WTC11 (cell line): ENCODE data around the gene TNS3. TPM values are rescaled to one million over a fixed set of nuclear protein-coding genes. Genes with fewer than 3 reads are reported as not detected.

ENCODE experiments used
- ATAC-seq: fragments of 200-7000 bp; cut with Tn5 transposase; 2 replicates; pipeline ENCODE4 v1.10.0; 2021; ENCODE audit warnings: mild to moderate bottlenecking, moderate library complexity
- CTCF ChIA-PET: fragments of 300-600 bp; sonication (Branson Sonifier 250); formaldehyde crosslinking; loops from one replicate; lab custom pipeline; 2021; ENCODE audit warnings: antibody characterized with exemption; lab: Charles Lee
- POLR2A ChIA-PET: fragments of 350-600 bp; sonication (Branson Sonifier 250); formaldehyde crosslinking; loops from one replicate; lab custom pipeline; 2021; ENCODE audit warnings: antibody characterized with exemption; lab: Charles Lee
- DNase-seq: peaks from one replicate; pipeline ENCODE4 v3.0.0; 2021; ENCODE audit warnings: low spot score
- H3K27ac Mint-ChIP-seq: 2 replicates; pipeline ENCODE4 v1.8.0; 2021; ENCODE audit warnings: mixed read lengths
- H3K27me3 Mint-ChIP-seq: 2 replicates; pipeline ENCODE4 v1.8.0; 2021; ENCODE audit warnings: low read depth, mild to moderate bottlenecking, moderate library complexity, mixed read lengths
- H3K36me3 Mint-ChIP-seq: 2 replicates; pipeline ENCODE4 v1.8.0; 2021; ENCODE audit warnings: mixed read lengths
- H3K4me1 Mint-ChIP-seq: 2 replicates; pipeline ENCODE4 v1.8.0; 2022; ENCODE audit warnings: mixed read lengths
- H3K4me3 Mint-ChIP-seq: 2 replicates; pipeline ENCODE4 v1.8.0; 2021; ENCODE audit warnings: mild to moderate bottlenecking, moderate library complexity, mixed read lengths
- H3K9me3 Mint-ChIP-seq: 2 replicates; pipeline ENCODE4 v1.8.0; 2021; ENCODE audit warnings: mixed read lengths
- CREB1 ChIP-seq: sonication (generic); formaldehyde crosslinking; IDR thresholded peaks from 2 replicates; pipeline ENCODE4 v1.8.0; 2023; ENCODE audit warnings: mild to moderate bottlenecking, missing genetic modification reagents
- FOXJ3 ChIP-seq: sonication (generic); formaldehyde crosslinking; IDR thresholded peaks from 2 replicates; pipeline ENCODE4 v1.9.0; 2021; ENCODE audit warnings: missing genetic modification reagents, mild to moderate bottlenecking, borderline replicate concordance
- GRHL2 ChIP-seq: fragments of 250-450 bp; sonication (Bioruptor Pico); IDR thresholded peaks from 2 replicates; pipeline ENCODE4 v1.8.0; 2022; ENCODE audit warnings: mild to moderate bottlenecking, moderate library complexity; ENCODE audit not compliant: insufficient replicate concordance, severe bottlenecking
- IRF2 ChIP-seq: sonication (generic); formaldehyde crosslinking; IDR thresholded peaks from 2 replicates; pipeline ENCODE4 v1.8.0; 2022; ENCODE audit warnings: low read depth, missing genetic modification reagents, borderline replicate concordance
- NFE2L1 ChIP-seq: sonication (generic); formaldehyde crosslinking; IDR thresholded peaks from 2 replicates; pipeline ENCODE4 v1.8.1; 2023; ENCODE audit warnings: missing genetic modification reagents
- RORB ChIP-seq: fragments of 250-450 bp; sonication (Bioruptor Pico); IDR thresholded peaks from 2 replicates; pipeline ENCODE4 v1.9.0; 2021; ENCODE audit warnings: mild to moderate bottlenecking
- TEAD1 ChIP-seq: sonication (generic); formaldehyde crosslinking; IDR thresholded peaks from 2 replicates; pipeline ENCODE4 v1.8.0; 2022; ENCODE audit warnings: mild to moderate bottlenecking, missing genetic modification reagents
- ZNF138 ChIP-seq: sonication (generic); formaldehyde crosslinking; conservative IDR thresholded peaks from 2 replicates; pipeline ENCODE4 v1.8.1; 2022; ENCODE audit warnings: mild to moderate bottlenecking, moderate library complexity, missing genetic modification reagents
- ZNF416 ChIP-seq: fragments of 250-450 bp; sonication (Bioruptor Pico); IDR thresholded peaks from 2 replicates; pipeline ENCODE4 v1.9.0; 2021; ENCODE audit warnings: mild to moderate bottlenecking, inconsistent platforms
- total RNA-seq: library from RNA; stranded (reverse); gene quantifications from 3 replicates; pipeline ENCODE4 v1.2.3, GENCODE V29; 2021
- TF ChIP-seq, protein P1 (sequence below): fragments of 250-450 bp; sonication (Bioruptor Pico); IDR thresholded peaks from 2 replicates; pipeline ENCODE4 v1.8.0; 2021; ENCODE audit warnings: mild to moderate bottlenecking
- TF ChIP-seq, protein P2 (sequence below): sonication (generic); formaldehyde crosslinking; IDR thresholded peaks from 2 replicates; pipeline ENCODE4 v1.8.0; 2023; ENCODE audit warnings: mild to moderate bottlenecking, missing genetic modification reagents
- TF ChIP-seq, protein P3 (sequence below): fragments of 250-450 bp; sonication (Bioruptor Pico); IDR thresholded peaks from 2 replicates; pipeline ENCODE4 v2.1.2; 2022; ENCODE audit warnings: mild to moderate bottlenecking, moderate library complexity
- TF ChIP-seq, protein P4 (sequence below): sonication (generic); formaldehyde crosslinking; IDR thresholded peaks from 2 replicates; pipeline ENCODE4 v1.8.1; 2023; ENCODE audit warnings: mild to moderate bottlenecking, missing genetic modification reagents, moderate library complexity
- TF ChIP-seq, protein P5 (sequence below): sonication (generic); formaldehyde crosslinking; IDR thresholded peaks from 2 replicates; pipeline ENCODE4 v1.8.1; 2023; ENCODE audit warnings: mild to moderate bottlenecking, missing genetic modification reagents
- TF ChIP-seq, protein P6 (sequence below): sonication (generic); formaldehyde crosslinking; IDR thresholded peaks from 2 replicates; pipeline ENCODE4 v1.8.0; 2022; ENCODE audit warnings: mild to moderate bottlenecking, missing genetic modification reagents
- TF ChIP-seq, protein P7 (sequence below): sonication (generic); formaldehyde crosslinking; IDR thresholded peaks from 2 replicates; pipeline ENCODE4 v1.8.1; 2023; ENCODE audit warnings: mild to moderate bottlenecking, missing genetic modification reagents, borderline replicate concordance

The TNS3 gene
- total RNA-seq, 1 experiment from 2014 or later = 37.7 TPM

DNA sequence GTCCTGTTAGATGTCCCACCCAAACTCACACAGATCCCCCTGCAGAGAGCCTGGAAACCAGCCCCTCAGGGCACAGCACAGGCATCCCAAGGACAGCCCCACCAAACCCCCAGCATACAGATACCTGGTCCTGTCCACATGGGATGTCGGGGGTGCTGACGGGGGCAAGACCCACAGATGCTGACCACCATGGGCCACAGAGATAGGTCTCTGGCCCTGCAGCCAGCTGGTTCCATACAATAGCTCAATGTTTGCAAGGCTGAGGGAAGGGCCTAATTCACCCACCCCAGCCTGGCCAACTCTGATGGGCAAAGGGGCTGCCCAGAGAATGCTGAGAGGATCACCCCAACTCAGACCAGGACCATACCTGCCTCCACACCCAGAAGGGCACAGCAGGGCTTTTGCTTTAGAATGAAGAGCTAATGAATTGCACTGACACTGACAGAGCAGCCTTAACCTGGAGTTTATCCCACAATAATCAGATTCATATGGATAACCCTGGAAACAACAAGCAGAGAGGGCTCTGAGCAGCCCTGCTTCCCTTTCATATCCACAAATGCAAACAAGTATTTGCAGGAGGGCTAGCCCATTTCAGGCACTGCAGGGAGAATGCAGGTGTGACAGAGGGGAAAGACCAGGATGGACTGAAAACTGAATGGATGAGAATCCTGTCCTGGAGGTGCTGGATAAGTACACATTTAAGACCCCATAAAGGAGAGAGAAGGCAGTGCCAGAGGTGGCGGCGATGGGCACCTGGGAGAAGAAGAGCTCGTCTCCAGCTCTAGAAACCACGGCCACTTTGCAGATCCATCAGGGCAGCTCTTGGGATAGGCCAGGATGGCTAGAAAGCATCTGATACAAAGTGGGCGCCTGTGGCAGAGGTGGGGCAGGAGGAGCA is 126.7 kb downstream of the TNS3 start:
- no peaks in the 10 kb centered on the region for H3K9me3 Mint-ChIP-seq
- H3K4me1 Mint-ChIP-seq = peaks cover 41% of the 10 kb centered on the region
- H3K27me3 Mint-ChIP-seq = no peaks in the 10 kb centered on the region
- H3K4me3 Mint-ChIP-seq = no peak overlapping the region
- DNase-seq (no peak), ATAC-seq (no peak)
- H3K27ac Mint-ChIP-seq = peak overlapping the region; percentile 26; the same call in 1 of the 2 replicates
- H3K36me3 Mint-ChIP-seq = no peaks in the 10 kb centered on the region
- ChIA-PET CTCF (interaction anchor here (0.8 to 2.1 kb wide), 3 partner anchors 10 to 19 kb away, joined by 3 to 5 read pairs (median 3); no protein-coding TSS in a partner anchor), POLR2A (no interaction called here)
- TF ChIP-seq, protein P1, sequence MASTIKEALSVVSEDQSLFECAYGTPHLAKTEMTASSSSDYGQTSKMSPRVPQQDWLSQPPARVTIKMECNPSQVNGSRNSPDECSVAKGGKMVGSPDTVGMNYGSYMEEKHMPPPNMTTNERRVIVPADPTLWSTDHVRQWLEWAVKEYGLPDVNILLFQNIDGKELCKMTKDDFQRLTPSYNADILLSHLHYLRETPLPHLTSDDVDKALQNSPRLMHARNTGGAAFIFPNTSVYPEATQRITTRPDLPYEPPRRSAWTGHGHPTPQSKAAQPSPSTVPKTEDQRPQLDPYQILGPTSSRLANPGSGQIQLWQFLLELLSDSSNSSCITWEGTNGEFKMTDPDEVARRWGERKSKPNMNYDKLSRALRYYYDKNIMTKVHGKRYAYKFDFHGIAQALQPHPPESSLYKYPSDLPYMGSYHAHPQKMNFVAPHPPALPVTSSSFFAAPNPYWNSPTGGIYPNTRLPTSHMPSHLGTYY (CRISPR knock-in tag) = no peak
- TF ChIP-seq TEAD1 (CRISPR knock-in tag) (no peak), GRHL2 (CRISPR knock-in tag) (no peak), RORB (CRISPR knock-in tag) (no peak), ZNF416 (no peak), ZNF138 (CRISPR knock-in tag) (no peak)
- TF ChIP-seq, protein P2, sequence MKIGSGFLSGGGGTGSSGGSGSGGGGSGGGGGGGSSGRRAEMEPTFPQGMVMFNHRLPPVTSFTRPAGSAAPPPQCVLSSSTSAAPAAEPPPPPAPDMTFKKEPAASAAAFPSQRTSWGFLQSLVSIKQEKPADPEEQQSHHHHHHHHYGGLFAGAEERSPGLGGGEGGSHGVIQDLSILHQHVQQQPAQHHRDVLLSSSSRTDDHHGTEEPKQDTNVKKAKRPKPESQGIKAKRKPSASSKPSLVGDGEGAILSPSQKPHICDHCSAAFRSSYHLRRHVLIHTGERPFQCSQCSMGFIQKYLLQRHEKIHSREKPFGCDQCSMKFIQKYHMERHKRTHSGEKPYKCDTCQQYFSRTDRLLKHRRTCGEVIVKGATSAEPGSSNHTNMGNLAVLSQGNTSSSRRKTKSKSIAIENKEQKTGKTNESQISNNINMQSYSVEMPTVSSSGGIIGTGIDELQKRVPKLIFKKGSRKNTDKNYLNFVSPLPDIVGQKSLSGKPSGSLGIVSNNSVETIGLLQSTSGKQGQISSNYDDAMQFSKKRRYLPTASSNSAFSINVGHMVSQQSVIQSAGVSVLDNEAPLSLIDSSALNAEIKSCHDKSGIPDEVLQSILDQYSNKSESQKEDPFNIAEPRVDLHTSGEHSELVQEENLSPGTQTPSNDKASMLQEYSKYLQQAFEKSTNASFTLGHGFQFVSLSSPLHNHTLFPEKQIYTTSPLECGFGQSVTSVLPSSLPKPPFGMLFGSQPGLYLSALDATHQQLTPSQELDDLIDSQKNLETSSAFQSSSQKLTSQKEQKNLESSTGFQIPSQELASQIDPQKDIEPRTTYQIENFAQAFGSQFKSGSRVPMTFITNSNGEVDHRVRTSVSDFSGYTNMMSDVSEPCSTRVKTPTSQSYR (CRISPR knock-in tag) = no peak
- TF ChIP-seq, protein P3, sequence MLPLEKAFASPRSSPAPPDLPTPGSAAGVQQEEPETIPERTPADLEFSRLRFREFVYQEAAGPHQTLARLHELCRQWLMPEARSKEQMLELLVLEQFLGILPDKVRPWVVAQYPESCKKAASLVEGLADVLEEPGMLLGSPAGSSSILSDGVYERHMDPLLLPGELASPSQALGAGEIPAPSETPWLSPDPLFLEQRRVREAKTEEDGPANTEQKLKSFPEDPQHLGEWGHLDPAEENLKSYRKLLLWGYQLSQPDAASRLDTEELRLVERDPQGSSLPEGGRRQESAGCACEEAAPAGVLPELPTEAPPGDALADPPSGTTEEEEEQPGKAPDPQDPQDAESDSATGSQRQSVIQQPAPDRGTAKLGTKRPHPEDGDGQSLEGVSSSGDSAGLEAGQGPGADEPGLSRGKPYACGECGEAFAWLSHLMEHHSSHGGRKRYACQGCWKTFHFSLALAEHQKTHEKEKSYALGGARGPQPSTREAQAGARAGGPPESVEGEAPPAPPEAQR = no peak
- TF ChIP-seq, protein P4, sequence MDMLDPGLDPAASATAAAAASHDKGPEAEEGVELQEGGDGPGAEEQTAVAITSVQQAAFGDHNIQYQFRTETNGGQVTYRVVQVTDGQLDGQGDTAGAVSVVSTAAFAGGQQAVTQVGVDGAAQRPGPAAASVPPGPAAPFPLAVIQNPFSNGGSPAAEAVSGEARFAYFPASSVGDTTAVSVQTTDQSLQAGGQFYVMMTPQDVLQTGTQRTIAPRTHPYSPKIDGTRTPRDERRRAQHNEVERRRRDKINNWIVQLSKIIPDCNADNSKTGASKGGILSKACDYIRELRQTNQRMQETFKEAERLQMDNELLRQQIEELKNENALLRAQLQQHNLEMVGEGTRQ (CRISPR knock-in tag) = no peak
- TF ChIP-seq, protein P5, sequence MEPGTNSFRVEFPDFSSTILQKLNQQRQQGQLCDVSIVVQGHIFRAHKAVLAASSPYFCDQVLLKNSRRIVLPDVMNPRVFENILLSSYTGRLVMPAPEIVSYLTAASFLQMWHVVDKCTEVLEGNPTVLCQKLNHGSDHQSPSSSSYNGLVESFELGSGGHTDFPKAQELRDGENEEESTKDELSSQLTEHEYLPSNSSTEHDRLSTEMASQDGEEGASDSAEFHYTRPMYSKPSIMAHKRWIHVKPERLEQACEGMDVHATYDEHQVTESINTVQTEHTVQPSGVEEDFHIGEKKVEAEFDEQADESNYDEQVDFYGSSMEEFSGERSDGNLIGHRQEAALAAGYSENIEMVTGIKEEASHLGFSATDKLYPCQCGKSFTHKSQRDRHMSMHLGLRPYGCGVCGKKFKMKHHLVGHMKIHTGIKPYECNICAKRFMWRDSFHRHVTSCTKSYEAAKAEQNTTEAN (CRISPR knock-in tag) = no peak

DNA sequence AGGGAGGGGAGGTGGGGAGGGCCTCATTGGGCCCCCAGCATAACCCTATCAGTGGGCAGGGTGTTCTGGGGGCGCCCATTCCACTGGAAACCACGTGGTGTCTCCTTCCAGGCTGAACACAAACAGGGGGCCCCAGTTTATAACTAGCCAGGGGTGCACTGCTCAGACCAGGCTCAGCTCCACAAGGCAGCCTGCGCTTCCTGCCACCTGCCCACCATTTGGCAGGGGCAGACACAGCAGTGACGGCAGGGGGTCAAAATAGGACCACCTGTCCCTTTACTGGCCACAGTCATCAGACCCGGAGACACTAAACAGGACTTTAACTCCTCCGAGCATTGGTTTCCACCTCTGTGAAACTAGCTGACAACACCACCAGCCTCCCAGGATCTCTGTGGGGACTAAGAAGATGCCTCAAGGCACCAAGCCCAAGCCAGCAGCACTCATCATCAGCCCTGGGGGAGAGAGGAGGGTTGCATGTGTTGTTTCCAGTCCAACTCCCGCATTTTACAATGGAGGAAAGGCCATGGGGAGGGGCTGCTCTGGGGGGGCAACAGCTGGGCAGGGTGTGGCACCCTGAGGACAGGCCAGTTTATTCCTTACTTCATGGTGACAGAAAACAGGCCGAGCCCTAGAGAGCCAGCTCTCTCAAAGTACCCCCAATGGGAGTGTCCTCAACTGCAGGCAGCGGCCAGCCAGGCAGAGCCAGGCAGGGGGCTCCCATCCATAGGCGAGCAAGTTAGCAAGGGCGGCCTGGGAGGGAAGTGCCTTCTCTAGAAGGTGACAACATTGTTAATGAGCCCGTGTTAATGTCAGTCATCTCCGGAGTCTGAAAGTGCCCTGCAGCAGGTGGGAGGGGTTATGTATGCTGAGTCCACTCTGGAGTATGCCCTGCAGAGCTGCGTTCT is 127.6 kb downstream of the TNS3 start:
- POLR2A ChIA-PET = no interaction called here
- Mint-ChIP-seq H3K36me3 (no peaks in the 10 kb centered on the region), H3K27ac (no peak overlapping the region), H3K4me1 (peaks cover 41% of the 10 kb centered on the region), H3K9me3 (no peaks in the 10 kb centered on the region), H3K4me3 (no peak overlapping the region), H3K27me3 (no peaks in the 10 kb centered on the region)
- DNase-seq (no peak), ATAC-seq (peak; percentile 42)
- CTCF ChIA-PET = interaction anchor here (1.4 to 2.1 kb wide), 2 partner anchors 9 to 18 kb away, joined by 4 to 5 read pairs; no protein-coding TSS in a partner anchor
- TF ChIP-seq IRF2 (CRISPR knock-in tag) (no peak), FOXJ3 (no peak), NFE2L1 (CRISPR knock-in tag) (no peak), CREB1 (CRISPR knock-in tag) (no peak), RORB (CRISPR knock-in tag) (no peak)
- TF ChIP-seq, protein P6, sequence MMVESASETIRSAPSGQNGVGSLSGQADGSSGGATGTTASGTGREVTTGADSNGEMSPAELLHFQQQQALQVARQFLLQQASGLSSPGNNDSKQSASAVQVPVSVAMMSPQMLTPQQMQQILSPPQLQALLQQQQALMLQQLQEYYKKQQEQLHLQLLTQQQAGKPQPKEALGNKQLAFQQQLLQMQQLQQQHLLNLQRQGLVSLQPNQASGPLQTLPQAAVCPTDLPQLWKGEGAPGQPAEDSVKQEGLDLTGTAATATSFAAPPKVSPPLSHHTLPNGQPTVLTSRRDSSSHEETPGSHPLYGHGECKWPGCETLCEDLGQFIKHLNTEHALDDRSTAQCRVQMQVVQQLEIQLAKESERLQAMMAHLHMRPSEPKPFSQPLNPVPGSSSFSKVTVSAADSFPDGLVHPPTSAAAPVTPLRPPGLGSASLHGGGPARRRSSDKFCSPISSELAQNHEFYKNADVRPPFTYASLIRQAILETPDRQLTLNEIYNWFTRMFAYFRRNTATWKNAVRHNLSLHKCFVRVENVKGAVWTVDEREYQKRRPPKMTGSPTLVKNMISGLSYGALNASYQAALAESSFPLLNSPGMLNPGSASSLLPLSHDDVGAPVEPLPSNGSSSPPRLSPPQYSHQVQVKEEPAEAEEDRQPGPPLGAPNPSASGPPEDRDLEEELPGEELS (CRISPR knock-in tag) = no peak
- TF ChIP-seq, protein P7, sequence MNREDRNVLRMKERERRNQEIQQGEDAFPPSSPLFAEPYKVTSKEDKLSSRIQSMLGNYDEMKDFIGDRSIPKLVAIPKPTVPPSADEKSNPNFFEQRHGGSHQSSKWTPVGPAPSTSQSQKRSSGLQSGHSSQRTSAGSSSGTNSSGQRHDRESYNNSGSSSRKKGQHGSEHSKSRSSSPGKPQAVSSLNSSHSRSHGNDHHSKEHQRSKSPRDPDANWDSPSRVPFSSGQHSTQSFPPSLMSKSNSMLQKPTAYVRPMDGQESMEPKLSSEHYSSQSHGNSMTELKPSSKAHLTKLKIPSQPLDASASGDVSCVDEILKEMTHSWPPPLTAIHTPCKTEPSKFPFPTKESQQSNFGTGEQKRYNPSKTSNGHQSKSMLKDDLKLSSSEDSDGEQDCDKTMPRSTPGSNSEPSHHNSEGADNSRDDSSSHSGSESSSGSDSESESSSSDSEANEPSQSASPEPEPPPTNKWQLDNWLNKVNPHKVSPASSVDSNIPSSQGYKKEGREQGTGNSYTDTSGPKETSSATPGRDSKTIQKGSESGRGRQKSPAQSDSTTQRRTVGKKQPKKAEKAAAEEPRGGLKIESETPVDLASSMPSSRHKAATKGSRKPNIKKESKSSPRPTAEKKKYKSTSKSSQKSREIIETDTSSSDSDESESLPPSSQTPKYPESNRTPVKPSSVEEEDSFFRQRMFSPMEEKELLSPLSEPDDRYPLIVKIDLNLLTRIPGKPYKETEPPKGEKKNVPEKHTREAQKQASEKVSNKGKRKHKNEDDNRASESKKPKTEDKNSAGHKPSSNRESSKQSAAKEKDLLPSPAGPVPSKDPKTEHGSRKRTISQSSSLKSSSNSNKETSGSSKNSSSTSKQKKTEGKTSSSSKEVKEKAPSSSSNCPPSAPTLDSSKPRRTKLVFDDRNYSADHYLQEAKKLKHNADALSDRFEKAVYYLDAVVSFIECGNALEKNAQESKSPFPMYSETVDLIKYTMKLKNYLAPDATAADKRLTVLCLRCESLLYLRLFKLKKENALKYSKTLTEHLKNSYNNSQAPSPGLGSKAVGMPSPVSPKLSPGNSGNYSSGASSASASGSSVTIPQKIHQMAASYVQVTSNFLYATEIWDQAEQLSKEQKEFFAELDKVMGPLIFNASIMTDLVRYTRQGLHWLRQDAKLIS = no peak
